Astrocyte of the hippocampus (primary cell): Measurements from ENCODE around the gene KSR2.
A peak's percentile ranks its signal among the peaks of the same experiment; 100 is the strongest.
"Not testable (repeated sequence)": the region's sequence is repeated elsewhere in the genome, so short reads cannot be mapped to it uniquely, and the experiment has no call there.

ENCODE experiments used
- DNase-seq: peaks from one replicate; pipeline ENCODE4 v3.0.0; 2011; ENCODE audit warnings: low read depth, low spot score

KSR2 gene

DNA sequence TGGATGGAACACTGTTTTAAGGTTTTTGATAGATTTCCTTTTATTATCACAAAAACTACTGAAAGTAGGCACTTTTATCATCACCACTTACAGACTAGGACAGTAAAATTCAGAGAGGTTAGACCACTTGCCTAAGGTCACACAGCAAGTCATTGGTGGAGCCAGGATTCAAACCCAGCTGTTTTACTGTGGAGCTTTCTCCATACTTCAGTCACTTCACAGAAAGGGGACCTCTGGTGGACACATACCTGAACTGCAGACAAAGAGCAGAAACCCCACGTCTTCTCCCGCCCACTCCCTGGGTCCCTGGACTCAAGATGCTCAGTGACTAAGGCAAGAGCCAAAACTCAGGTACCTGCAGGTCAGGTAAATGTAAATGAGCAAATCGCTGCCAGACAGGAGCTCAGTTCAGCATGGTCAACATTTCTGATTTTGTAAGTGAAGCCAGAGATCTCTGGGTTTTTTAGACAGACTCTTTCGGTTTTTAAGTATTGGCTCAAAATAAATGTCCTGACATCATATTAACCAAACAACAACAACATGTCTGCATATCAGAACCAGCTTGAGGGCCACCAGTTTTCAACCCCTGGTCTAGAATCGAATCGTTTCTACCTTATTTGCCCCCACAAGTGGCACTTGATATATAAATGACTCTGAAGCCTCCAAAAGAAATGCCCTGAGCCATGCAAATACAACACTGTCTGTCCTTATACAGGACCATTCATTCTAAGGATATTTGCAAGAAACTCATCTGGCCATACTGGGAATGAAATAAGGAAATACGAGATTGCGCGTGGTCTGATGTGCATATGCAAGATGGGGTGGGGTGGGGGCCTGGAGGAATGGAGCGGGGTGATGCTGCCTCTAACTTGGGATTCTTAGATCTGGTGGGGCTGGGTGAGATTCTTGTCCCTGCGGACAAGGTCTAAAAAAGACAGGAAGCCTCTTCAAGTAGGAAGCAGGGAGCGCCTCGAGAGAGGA lies 110.9 kb downstream of the KSR2 start:
- DNase-seq = peak; percentile 63

DNA sequence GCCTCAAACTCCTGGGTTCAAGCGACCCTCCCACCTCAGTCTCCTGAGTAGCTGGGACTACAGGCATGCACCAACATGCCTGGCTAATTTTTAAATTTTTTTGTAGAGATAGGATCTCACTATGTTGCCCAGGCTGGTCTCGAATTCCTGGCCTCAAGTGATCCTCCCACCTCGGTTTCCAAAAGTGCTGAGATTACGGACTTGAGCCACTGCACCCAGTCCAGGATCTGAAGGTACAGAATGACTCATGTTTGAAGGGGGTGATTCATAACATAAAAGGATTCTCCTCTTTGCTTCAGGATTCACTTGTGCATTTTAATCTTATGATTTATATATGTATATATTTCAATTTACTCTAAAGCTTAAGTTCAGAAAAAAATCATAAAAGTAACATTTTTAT lies 111.7 kb downstream of the KSR2 start:
- not testable (repeated sequence) for DNase-seq

DNA sequence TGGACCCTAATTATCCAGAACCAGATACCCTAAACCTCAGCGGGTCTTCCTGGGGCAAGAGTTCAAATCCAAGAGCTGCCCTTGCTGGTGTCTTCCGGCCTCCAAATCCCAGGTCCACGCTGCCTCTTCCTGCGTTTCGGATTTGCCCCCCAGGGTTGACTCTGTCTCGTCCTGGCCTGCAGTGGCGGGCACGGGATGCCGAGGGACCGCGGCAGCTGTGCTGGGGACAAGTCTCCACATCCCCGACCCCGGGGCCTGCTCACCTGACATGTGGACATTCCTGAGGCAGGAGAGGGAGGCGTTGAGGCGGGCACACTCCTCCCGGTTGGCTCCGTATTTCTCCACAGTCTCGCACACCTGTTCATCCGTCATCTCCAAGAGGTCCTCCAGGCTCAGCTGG lies 113.6 kb downstream of the KSR2 start:
- no peak for DNase-seq

DNA sequence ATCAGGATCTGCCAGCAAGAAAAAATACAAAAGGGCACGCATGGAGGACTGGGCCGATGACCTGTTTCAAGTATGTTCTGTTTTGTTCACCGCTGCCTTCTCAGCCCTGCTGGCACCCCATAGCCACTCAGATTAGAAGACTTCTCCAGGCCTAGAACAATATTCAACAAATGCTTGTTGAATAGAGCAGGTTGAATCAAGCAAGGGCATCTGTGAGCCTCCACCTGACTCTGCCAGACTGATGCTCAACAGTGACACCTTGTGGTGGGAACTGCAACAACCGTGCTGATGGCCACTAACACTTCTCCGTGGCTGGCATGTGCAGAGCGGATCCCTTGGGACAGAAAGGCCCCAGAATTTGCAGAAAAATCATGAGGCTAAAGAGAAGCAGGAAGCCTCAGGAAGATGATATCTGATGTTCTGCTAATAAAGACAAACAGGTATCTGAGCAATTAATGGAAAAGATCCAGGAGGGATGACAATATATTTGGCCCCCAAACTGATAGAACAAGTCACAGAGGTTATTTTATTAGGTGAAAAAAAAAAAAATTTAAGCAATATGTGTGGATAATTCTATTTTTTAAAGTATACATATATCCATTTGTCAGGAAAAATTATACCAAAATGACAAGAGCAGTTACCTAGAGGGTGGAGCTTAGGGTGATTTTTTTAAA lies 114.3 kb downstream of the KSR2 start:
- DNase-seq = peak; percentile 63

DNA sequence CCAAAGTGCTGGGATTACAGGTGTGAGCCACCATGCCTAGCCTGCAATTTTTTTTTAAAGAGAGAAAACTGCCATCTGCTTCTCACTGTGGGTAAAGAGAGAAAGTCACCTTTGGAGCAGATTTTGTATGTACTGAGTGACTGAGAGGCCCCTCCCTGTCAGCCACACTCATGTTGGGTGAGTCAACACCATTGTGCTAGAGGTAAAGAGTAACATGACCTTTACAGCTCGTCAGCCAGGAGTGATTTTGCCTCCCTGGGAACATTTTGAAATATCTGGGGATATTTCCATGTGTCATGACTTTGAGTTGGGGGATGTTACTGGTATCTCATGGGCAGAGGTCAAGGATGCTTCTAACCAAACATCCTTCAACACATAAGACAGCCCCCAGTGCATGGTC lies 115.2 kb downstream of the KSR2 start:
- no peak for DNase-seq

DNA sequence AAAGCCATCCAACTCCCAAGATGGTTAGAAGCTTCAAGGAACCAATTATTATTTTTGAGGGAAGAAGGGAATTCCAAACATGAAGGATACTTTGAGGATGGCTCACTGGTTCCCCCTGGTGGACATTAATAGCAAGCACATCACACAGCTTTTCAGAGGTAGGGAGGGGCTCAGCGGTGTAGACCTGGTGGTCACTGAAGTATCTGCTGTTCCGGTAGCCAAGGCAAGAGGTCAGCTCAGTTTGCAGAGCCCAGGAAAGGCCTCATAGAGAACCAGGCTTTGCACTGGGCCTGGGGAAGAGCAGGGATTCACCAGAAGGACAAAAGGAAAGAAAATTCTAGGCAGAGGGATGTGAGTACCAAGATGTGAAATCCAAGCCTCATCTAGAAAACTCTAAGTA lies 118.7 kb downstream of the KSR2 start:
- peak; percentile 71 for DNase-seq

DNA sequence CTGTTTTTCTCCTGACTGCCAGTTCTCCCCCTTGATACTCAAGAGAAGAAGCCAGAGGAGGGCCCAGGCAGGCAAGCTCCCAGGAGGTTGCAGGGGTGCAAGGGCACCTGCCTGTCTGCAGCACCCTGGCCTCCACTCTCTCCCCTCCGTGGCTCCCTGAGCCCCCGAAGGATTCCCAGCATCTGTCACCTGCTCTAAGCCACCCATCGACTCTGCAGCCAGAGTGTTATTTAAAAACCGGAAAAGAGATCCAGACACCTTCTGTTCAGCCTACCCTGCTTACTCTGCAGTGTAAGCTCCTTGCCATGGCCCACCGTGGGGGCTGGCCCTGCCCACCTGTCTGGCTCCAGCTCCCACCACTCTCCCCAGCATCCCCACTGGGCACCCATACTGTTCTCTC lies 121.4 kb downstream of the KSR2 start:
- no peak for DNase-seq

DNA sequence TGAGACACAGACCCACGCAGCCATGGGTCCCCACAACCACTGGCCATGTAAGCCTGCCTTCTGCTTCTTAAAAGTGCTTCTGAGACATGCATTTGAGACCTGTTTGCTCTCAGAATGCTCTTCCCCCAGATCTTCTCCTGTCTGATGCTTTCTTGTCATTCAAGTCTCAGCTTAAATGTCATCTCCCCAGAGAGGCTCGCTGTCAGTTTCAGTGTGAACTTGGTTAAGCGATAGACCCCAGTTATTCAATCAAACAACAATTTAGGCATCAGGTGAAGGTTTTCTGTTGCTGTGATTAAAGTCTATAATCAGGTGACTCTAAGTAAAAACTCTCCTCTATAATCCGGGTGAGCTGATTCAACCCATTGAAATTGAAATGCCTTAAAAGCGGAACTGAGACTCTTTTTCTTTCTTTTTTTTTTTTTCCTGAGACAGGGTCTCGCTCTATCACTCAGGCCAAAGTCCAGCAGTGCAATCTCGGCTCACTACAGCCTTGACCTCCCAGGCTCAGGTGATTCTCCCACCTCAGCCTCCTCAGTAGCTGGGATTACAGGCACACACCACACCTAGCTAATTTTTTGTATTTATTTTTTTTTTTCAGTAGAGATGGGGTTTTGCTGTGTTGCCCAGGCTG lies 123.4 kb downstream of the KSR2 start:
- no peak for DNase-seq

DNA sequence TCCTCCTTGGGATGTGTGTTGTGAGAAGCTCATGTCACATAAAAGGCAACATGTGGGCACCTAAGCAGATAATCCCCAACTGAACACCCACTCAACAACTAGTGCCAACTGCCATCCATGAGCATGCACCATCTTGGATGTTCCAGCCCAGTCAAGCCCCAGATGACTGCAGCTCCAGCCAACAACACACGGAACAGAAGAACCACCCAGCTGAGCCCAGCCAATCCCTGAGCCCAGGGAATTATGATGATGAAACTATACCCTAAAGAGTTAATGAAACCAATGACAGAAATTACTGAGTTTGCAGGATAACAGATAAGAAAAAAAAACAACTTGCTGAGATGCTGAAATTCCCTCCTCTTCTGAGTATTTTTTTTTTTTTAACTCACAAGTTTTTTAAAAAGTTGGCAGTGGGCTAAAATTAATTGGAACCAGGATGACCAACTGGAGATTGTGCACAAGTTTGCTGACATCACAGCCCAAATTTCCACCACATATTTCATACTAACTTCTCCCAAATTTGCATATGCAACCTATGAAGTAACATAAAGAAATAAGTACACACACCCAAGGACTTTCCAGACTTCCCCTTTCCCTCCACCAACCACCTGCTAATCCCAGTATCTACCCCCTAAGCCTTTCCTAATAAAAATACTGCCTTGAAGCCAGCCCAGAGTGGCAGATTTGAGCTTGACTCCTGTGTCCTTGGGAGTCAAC lies 124.5 kb downstream of the KSR2 start:
- no peak for DNase-seq

DNA sequence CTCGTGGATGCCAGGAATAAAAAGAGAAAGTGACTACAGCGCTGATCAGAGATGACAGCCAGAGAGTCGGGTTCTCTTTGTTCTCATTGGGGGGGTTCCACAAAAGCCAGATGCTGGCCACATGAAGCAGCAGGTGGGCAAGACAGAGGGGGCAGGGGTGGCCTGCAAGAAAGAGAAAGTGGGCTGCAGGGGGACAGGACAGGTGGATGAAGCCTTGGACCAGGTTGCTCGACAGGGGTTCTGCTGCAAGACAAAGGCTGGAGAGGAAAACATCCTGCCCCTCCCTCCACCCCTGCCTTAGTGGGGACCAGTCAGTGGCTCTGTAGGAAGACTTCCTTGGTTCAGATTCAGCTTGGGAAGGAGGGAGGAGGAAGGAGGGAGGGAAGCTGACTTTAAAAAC lies 126.2 kb downstream of the KSR2 start:
- DNase-seq = no peak

DNA sequence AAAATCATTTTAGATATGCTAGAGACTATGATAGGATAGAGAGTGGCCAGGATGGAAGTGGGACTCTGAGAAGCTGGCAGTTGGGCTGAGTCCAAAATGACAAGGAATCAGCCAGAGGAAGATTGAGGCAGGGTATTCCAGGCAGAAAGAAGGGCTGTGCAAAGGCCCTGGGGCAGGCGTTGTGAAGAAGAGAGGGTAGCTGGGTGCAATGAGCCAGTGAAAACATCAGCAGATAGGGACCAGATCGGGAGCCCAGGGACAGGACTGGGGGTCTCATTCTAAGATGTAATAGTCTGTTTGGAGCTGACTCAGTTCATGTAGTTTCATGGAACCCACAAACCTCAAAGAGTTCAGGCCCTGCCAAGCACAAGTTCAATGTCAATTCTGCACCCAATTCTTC lies 126.6 kb downstream of the KSR2 start:
- no peak for DNase-seq

DNA sequence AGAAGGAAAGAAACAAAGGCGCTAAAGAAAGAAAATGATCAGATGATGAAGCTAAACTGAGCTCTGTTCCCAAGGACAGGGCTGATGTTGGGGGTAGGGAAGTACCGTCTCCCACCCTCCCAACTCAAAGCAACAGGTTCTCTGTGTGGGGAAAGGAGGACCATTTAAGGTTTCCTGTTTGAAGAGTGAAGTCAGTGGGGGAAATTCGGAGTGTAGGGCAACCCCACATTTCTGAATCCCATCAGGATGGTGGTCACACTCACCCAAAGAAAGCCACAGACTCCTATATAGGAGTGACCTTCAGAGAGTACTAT lies 131.1 kb downstream of the KSR2 start:
- DNase-seq = no peak

DNA sequence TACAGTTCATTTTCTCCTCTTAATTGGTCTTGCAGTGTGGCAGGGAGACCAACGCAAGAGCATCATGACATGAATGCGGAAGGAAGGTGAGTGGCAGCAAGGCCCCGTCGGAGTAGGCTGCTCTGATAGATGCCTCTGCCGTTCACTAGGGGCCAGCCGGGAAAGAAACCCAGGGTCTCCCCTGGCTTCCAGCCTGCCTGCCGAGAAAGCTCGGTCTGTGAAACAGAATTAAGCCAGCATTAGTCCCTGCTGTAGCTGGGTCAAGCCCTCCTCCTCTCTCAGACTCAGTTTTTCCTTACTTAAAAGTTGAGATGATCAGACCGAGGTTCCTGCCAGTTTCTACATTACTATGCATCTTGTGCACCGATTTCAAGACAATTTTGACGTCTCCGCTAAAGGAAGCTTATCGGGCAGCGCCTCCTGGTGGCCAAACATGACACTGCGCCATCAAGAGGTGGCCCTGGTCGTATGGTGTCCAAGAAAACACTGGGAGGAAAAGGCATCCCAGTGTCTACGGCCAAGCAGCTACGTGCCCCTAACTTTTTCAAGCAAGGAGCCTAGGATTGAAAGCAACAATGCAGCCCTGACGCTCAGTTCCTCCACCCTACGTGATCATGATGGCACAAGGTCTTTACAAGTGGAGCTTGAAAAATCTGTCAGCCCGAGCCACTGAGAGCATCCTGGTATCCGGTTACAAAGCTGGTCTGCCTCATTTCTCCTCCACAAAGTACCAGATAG lies 131.6 kb downstream of the KSR2 start:
- DNase-seq = peak; percentile 88

DNA sequence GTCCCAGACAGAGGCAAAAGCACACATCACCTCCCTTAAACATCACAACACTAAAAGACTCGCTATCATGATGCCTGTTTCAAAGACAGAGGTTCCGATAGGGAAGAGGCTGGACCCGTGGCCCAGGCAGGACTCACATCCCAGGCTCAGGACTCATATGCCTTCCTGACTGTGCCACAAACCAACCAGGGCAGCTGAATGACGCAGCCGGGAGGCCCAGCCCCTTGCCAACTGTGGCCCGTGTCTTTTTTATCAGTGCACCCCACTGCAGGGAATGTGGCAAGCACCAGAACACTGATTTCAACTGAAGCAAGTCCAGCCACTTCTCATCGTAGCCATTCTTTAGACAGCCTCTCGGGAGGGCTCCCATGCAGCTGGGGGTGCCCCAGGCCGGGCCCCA lies 132.3 kb downstream of the KSR2 start:
- DNase-seq = no peak

DNA sequence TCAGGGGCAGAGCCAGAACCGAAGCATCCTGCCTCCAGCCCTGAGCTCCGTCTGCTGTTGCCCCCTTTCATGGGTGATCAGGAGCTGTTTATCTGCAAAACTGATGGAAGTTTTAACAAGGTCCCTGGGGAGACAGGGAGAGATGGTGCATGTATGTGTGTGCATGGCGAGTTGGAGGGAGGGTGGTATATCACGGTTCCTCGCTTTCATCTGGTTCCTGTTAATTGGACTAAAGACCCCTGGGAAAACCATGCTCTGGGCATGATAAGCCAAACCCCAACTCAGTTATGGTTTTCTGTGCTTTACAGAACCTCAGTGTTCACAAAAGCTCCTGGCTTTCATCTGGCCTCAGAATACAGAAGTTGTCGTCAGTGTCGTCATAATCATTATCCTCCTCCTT lies 133.6 kb downstream of the KSR2 start:
- DNase-seq = no peak

DNA sequence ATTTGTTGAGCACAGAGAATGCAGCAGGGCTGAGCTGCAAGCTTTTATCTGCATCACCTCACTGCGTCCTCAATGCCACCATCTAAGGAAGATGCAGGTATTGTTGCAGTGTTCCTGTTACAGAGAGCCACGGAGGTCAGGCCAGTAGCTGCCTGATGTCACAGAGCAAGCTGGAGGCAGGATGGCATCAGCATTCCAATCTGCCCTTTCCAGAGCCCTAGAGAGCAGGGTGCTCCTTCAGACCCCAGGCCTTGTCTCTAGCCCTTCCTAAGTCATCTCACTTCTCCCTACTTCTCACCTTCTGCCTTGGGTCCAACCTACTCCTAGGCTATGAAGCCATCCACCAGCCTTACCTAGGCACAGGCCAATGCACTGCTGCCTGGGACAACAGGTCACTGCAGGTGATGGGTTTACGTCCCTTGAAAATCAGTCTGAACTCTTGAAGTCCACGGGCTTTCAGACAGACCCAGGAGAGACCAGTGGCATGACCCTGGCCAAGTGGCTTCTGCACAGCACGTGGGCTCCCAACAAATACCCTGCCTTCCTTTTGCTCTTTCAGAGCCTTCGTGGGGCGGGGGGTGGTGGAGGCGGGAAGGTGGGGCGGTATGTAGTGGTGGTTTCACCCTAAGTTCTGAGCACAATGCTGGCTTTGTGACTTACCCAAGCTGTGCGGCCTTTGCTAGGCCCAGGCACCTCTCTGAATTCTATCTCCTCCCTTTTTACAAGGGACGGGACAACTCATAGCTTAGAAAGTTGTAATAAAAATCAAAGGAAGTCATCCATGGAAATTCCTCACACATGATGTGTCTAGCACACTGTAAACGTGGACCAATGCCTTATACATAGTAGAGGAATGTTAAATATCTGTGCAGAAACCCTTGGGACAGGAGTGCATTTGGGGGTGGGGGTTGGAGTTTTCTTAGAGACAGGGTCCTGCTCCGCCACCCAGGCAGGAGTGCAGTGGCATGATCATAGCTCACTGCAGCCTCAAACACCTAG lies 136.0 kb downstream of the KSR2 start:
- peak; percentile 27 for DNase-seq

DNA sequence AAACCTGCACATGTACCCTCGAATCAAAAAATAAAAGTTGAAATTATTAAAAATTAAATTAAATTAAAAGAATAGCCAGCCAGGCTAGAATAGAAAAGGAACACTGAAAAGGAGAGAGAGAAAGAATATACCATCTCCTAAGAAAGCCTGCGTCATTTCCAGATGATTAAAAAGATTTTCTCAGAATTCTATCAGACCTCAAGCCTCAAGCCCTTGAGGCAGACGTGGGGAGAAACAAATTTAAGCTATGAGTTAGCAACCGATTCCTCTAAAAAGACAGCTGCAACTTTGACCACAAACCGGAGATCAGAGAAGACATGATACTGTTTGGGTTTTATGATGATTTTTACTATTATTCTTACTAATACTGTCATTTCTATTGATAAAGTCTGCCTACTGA lies 138.3 kb downstream of the KSR2 start:
- no peak for DNase-seq

DNA sequence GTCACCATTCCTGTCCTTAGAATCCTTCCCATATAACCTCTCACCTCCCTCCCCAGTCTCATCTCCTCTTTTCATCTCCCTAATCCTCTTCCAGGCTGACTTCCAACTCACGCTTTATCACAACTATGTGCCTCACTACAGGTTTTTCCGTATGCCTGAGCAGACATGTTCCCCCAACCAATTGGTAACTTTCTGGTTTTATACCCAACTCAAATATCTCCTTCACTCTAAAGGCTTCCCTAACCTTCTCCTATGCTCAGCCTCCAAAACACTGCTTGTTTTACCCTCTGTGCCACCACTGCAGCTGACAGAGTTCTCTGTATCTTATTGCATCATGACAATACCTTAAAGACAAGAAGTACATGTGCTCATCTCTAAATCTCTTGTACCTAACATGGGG lies 139.7 kb downstream of the KSR2 start:
- DNase-seq = no peak

DNA sequence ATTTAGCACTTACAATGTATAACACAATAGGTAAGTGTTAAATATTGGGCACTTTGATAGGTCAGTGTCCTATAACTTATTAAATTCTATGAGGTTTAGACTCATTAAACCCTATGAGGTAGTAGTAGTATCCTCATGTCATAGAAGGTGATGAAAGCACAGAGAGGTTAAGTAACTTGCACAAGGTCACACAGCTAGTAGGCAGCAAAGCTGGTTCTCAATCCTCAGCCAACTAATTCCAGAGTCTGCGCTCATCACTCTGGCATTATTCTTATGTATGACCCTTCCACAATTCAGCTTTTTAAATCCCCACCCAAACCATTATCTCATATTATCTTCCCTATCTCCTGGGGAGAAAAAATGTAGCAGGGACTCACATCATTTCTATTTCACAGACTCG lies 141.1 kb downstream of the KSR2 start:
- no peak for DNase-seq

DNA sequence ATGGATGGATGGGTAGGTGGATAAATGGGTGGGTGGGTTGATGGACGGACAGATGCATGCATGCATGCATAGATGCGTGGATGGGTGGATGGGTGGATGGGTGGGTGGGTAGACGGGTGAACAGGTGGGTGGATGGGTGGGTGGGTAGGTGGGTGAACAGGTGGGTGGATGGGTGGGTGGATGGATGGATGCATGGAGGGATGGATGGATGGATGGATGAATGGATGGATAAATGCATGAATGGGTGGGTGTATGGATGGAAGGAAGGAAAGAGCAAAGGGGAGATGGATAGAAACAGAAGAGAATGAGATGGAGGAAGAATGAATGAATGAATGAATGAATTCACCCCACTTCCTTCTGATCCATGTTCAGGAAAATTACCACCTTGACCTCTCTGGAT lies 143.0 kb downstream of the KSR2 start:
- DNase-seq = no peak
